ENCODE results near the gene UPP2. TPM values are rescaled to one million over a fixed set of nuclear protein-coding genes. Genes with fewer than 3 reads are reported as not detected.

UPP2 gene
- total RNA-seq, 1 donor from 2014 or later, result not detected

- no peak for DNase-seq (ENCODE audit: low read depth, low spot score)
- Mint-ChIP-seq H3K4me3 (no peak overlapping the region), H3K4me1 (no peaks in the 10 kb centered on the region), H3K27ac (ENCODE audit: unreplicated experiment) (no peak overlapping the region), H3K27me3 (ENCODE audit: low read depth) (no peaks in the 10 kb centered on the region), H3K9me3 (no peaks in the 10 kb centered on the region), H3K36me3 (ENCODE audit: low read depth) (no peaks in the 10 kb centered on the region)
- no peak for TF ChIP-seq CTCF (conservative IDR thresholded peaks at IDR 0.05)
Measured at GRCh38 chr2:158138255-158138654, 36.6 kb downstream of the UPP2 start.

DNA sequence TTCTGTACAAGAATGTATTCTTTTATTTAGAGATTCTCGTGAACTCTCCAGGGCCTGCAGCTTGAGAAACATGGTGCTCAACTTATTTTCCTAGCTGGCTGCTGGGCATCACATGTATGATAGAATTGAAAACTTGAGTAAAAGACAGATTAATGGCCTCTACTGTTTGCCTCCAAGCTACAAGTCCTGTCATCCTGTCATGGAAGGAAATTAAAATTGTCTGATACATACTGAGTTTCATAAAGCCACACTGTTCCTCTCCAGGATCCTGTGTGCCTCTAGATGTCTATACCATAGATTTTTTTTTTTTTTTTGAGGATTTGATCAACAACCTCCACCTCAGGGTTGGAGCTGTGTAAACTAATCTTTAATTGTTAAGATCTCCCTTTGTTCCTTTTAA, 38.5 kb downstream of the UPP2 start:
- no peak for DNase-seq (ENCODE audit: low read depth, low spot score)
- Mint-ChIP-seq H3K4me3 (no peak overlapping the region), H3K27ac (ENCODE audit: unreplicated experiment) (no peak overlapping the region), H3K36me3 (ENCODE audit: low read depth) (no peaks in the 10 kb centered on the region), H3K4me1 (no peaks in the 10 kb centered on the region), H3K27me3 (ENCODE audit: low read depth) (no peaks in the 10 kb centered on the region), H3K9me3 (peaks cover 1% of the 10 kb centered on the region)
- no peak for TF ChIP-seq CTCF (conservative IDR thresholded peaks at IDR 0.05)

- Mint-ChIP-seq H3K9me3 (peaks cover 2% of the 10 kb centered on the region), H3K4me1 (no peaks in the 10 kb centered on the region), H3K36me3 (ENCODE audit: low read depth) (no peaks in the 10 kb centered on the region), H3K27ac (ENCODE audit: unreplicated experiment) (no peak overlapping the region), H3K27me3 (ENCODE audit: low read depth) (no peaks in the 10 kb centered on the region), H3K4me3 (no peak overlapping the region)
- DNase-seq (ENCODE audit: low read depth, low spot score), result no peak
- no peak for TF ChIP-seq CTCF (conservative IDR thresholded peaks at IDR 0.05)
Measured at GRCh38 chr2:158142165-158142564, 40.5 kb downstream of the UPP2 start.

- H3K36me3 Mint-ChIP-seq (ENCODE audit: low read depth), result no peaks in the 10 kb centered on the region
- DNase-seq (ENCODE audit: low read depth, low spot score), result no peak
- H3K4me3 Mint-ChIP-seq, result no peak overlapping the region
- H3K27ac Mint-ChIP-seq (ENCODE audit: unreplicated experiment), result no peak overlapping the region
- no peak for TF ChIP-seq CTCF (conservative IDR thresholded peaks at IDR 0.05)
- peaks cover 2% of the 10 kb centered on the region for H3K9me3 Mint-ChIP-seq
- H3K27me3 Mint-ChIP-seq (ENCODE audit: low read depth), result no peaks in the 10 kb centered on the region
- H3K4me1 Mint-ChIP-seq, result no peaks in the 10 kb centered on the region
Measured at GRCh38 chr2:158142568-158143332, 41.1 kb downstream of the UPP2 start.

DNA sequence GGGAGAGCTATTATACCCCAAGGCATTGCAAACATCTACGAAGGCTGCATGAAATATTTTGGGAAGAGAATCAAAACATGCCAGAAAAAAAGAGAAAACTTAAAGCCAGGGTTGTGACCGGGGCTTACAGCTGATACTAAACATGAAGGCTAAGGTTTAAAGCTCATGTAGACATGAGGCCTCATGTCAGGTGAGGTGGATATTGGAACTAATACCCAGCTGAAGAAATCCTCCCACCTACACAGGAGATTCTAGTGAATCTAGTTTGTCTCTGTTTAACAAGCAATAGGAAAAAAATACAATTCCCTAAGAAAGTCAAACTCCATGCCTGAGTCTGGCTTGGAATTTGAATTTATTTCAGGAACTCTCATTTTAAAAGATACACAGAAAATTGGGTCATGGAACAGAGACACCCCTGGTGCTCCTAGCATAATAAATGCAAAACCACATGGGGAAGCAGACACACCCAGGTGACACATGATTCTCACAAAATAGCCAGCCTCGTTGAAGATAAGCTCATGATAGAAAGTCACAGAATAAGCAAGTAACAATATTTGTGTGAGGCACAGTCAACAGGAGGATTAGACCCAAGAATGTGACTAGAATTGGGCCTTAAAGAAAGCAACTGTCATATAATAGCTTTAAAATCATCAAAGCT, 42.2 kb downstream of the UPP2 start:
- no peak for TF ChIP-seq CTCF (conservative IDR thresholded peaks at IDR 0.05)
- no peak for DNase-seq (ENCODE audit: low read depth, low spot score)
- no peaks in the 10 kb centered on the region for H3K4me1 Mint-ChIP-seq
- no peaks in the 10 kb centered on the region for H3K36me3 Mint-ChIP-seq (ENCODE audit: low read depth)
- no peaks in the 10 kb centered on the region for H3K27me3 Mint-ChIP-seq (ENCODE audit: low read depth)
- H3K9me3 Mint-ChIP-seq, result peaks cover 5% of the 10 kb centered on the region
- no peak overlapping the region for H3K4me3 Mint-ChIP-seq
- no peak overlapping the region for H3K27ac Mint-ChIP-seq (ENCODE audit: unreplicated experiment)

All from neural crest cell (in vitro differentiated cells).